ENCODE measurements around the gene CNST. TPM values are rescaled to one million over a fixed set of nuclear protein-coding genes. Genes with fewer than 3 reads are reported as not detected.

Gene CNST
- total and polyA plus RNA-seq, 2 of the 13 experiments (the other 11 are each of a cell fraction or from before 2014, with no cell fraction given): 6.3 to 12.4 TPM

DNA sequence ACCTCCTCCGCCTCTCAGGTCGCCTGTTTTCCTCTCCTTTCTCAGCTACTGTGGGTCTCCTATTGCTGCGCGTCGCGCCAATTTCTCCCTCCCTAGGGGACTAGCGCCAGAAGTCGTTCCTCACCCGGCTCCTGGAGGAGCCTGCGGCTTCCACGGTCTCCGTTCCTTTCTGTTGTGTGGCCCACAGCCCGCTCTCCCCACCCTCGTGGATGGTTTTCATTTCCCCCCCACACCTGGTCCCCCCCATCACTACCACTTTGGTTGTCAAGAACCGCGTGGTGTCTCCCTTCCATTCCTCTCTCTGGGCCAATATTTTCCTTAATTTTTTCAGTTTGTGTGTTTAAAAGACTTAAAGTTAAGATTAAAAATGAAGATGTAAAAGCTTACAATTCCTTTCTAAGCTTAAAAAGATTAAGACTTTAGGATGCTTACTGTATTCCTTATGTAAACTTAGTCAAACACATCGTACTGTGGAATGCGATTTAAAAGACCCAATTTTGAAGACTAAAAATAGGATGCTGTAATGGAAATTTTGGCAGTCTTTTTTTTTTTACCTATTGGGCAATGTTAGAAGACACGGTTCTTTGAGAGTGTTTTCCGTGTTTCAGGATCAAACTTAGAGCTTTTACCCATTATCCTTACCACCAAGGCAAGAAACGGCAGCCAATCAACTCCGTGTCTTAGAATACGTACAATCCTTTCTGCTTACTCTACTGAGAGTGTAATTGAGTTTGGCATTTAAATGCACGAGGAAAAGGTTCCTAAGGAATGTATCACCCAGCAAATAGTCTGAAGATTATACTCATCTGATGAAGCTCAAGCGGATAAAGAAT lies 773 bp downstream of the CNST start (continued):
- no peak for TF ChIP-seq HNRNPUL1 (IDR thresholded peaks at IDR 0.05; ENCODE audit: low read depth, low read length)
- peak; percentile 44; the same call in 1 of the 2 replicates for TF ChIP-seq ZNF446 (CRISPR knock-in tag; IDR thresholded peaks at IDR 0.05)
- TF ChIP-seq BCL6 (CRISPR knock-in tag; IDR thresholded peaks at IDR 0.05): no peak
- TF ChIP-seq HES4 (CRISPR knock-in tag; IDR thresholded peaks at IDR 0.05; ENCODE audit: borderline replicate concordance): no peak
- TF ChIP-seq REPIN1 (CRISPR knock-in tag; IDR thresholded peaks at IDR 0.05; ENCODE audit: borderline replicate concordance, low read depth): no peak
- TF ChIP-seq NFE2L2 (IDR thresholded peaks at IDR 0.05; ENCODE audit: low read length): no peak
- TF ChIP-seq MEF2D (CRISPR knock-in tag; IDR thresholded peaks at IDR 0.05): no peak
- TF ChIP-seq, protein P1, sequence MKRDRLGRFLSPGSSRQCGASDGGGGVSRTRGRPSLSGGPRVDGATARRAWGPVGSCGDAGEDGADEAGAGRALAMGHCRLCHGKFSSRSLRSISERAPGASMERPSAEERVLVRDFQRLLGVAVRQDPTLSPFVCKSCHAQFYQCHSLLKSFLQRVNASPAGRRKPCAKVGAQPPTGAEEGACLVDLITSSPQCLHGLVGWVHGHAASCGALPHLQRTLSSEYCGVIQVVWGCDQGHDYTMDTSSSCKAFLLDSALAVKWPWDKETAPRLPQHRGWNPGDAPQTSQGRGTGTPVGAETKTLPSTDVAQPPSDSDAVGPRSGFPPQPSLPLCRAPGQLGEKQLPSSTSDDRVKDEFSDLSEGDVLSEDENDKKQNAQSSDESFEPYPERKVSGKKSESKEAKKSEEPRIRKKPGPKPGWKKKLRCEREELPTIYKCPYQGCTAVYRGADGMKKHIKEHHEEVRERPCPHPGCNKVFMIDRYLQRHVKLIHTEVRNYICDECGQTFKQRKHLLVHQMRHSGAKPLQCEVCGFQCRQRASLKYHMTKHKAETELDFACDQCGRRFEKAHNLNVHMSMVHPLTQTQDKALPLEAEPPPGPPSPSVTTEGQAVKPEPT (CRISPR knock-in tag; IDR thresholded peaks at IDR 0.05; ENCODE audit: low read depth): no peak
- TF ChIP-seq ZNF709 (CRISPR knock-in tag; IDR thresholded peaks at IDR 0.05): 0 out of 2 replicates have a peak, but pooled peaks have one; percentile 18
- TF ChIP-seq KLF6 (CRISPR knock-in tag; IDR thresholded peaks at IDR 0.05): no peak
- TF ChIP-seq ZNF569 (CRISPR knock-in tag; IDR thresholded peaks at IDR 0.05; ENCODE audit: borderline replicate concordance): no peak
- no peak for TF ChIP-seq ZNF326 (CRISPR knock-in tag; IDR thresholded peaks at IDR 0.05; ENCODE audit: borderline replicate concordance)
- TF ChIP-seq CEBPB (IDR thresholded peaks at IDR 0.05; ENCODE audit: borderline replicate concordance, low read depth, low read length): 0 out of 2 replicates have a peak, but pooled peaks have one; percentile 16
- 0 out of 2 replicates have a peak, but pooled peaks have one; percentile 15 for TF ChIP-seq ZNF746 (CRISPR knock-in tag; IDR thresholded peaks at IDR 0.05)
- TF ChIP-seq PHB2 (IDR thresholded peaks at IDR 0.05; ENCODE audit: partially characterized antibody): no peak
- TF ChIP-seq TOE1 (CRISPR knock-in tag; IDR thresholded peaks at IDR 0.05): 0 out of 2 replicates have a peak, but pooled peaks have one; percentile 3
- no peak for TF ChIP-seq NFE2 (CRISPR knock-in tag; IDR thresholded peaks at IDR 0.05)
- TF ChIP-seq, protein P2, sequence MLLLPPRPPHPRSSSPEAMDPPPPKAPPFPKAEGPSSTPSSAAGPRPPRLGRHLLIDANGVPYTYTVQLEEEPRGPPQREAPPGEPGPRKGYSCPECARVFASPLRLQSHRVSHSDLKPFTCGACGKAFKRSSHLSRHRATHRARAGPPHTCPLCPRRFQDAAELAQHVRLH (CRISPR knock-in tag; IDR thresholded peaks at IDR 0.05; ENCODE audit: borderline replicate concordance, low read depth): no peak
- TF ChIP-seq, protein P3, sequence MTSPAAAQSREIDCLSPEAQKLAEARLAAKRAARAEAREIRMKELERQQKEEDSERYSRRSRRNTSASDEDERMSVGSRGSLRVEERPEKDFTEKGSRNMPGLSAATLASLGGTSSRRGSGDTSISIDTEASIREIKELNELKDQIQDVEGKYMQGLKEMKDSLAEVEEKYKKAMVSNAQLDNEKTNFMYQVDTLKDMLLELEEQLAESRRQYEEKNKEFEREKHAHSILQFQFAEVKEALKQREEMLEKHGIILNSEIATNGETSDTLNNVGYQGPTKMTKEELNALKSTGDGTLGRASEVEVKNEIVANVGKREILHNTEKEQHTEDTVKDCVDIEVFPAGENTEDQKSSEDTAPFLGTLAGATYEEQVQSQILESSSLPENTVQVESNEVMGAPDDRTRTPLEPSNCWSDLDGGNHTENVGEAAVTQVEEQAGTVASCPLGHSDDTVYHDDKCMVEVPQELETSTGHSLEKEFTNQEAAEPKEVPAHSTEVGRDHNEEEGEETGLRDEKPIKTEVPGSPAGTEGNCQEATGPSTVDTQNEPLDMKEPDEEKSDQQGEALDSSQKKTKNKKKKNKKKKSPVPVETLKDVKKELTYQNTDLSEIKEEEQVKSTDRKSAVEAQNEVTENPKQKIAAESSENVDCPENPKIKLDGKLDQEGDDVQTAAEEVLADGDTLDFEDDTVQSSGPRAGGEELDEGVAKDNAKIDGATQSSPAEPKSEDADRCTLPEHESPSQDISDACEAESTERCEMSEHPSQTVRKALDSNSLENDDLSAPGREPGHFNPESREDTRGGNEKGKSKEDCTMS (CRISPR knock-in tag; conservative IDR thresholded peaks at IDR 0.05): no peak
- no peak for TF ChIP-seq ADNP (CRISPR knock-in tag; IDR thresholded peaks at IDR 0.05)
- TF ChIP-seq ZBTB8A (CRISPR knock-in tag; IDR thresholded peaks at IDR 0.05; ENCODE audit: borderline replicate concordance, low read depth): no peak
- TF ChIP-seq ZNF616 (CRISPR knock-in tag; IDR thresholded peaks at IDR 0.05; ENCODE audit: low read depth): 0 out of 2 replicates have a peak, but pooled peaks have one; percentile 10
- TF ChIP-seq SRF (IDR thresholded peaks at IDR 0.05; ENCODE audit: low read depth, low read length): no peak
- TF ChIP-seq, protein P4, sequence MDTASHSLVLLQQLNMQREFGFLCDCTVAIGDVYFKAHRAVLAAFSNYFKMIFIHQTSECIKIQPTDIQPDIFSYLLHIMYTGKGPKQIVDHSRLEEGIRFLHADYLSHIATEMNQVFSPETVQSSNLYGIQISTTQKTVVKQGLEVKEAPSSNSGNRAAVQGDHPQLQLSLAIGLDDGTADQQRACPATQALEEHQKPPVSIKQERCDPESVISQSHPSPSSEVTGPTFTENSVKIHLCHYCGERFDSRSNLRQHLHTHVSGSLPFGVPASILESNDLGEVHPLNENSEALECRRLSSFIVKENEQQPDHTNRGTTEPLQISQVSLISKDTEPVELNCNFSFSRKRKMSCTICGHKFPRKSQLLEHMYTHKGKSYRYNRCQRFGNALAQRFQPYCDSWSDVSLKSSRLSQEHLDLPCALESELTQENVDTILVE (CRISPR knock-in tag; IDR thresholded peaks at IDR 0.05): no peak
- TF ChIP-seq NFRKB (IDR thresholded peaks at IDR 0.05): no peak
- no peak for TF ChIP-seq RAD51 (IDR thresholded peaks at IDR 0.05; ENCODE audit: borderline replicate concordance)
- TF ChIP-seq MIXL1 (CRISPR knock-in tag; IDR thresholded peaks at IDR 0.05): no peak

Data from HepG2 (cell line).